ENCODE measurements around the gene ADAMTS2. TPM values are rescaled to one million over a fixed set of nuclear protein-coding genes. Genes with fewer than 3 reads are reported as not detected.

The ADAMTS2 gene
- total RNA-seq, 2 experiments from 2014 or later = not detected

- CTCF ChIA-PET = no interaction called here
- no peaks in the 10 kb centered on the region for H3K27me3 Mint-ChIP-seq
Observed at GRCh38 chr5:179297486-179298180, 47.6 kb downstream of the ADAMTS2 start.

GRCh38 chr5:179297026-179297425 is 48.2 kb downstream of the ADAMTS2 start:
- Histone ChIP-seq H3K36me3 (ENCODE audit: insufficient read depth, low read length) (no peaks in the 10 kb centered on the region), H3K4me1 (ENCODE audit: insufficient read depth, low read length) (no peaks in the 10 kb centered on the region), H3K4me3 (ENCODE audit: low read length) (no peak overlapping the region), H3K9me3 (ENCODE audit: control insufficient read depth in 1 of 2, insufficient read depth in 1 of 2, low read length in 2 of 2) (peaks cover 7 to 36% of the 10 kb centered on the region in 2 experiments), H3K27me3 (ENCODE audit: control insufficient read depth in 1 of 2, insufficient read depth in 2 of 2, low read length in 2 of 2) (peaks cover 0 to 5% of the 10 kb centered on the region in 2 experiments), H3K27ac (ENCODE audit: low read depth in 1 of 2, low read length in 2 of 2) (no peak overlapping the region)
- POLR2A ChIA-PET = no interaction called here
- Mint-ChIP-seq H3K36me3 (ENCODE audit: low read depth) (no peaks in the 10 kb centered on the region), H3K9me3 (no peaks in the 10 kb centered on the region), H3K4me1 (ENCODE audit: low read depth) (no peaks in the 10 kb centered on the region), H3K27ac (no peak overlapping the region), H3K27me3 (no peaks in the 10 kb centered on the region), H3K4me3 (no peak overlapping the region)
- intact Hi-C loops (cut with DNase I, micrococcal nuclease) = no loop called here
- CTCF ChIA-PET = no interaction called here
- ATAC-seq (ENCODE audit: poor library complexity) (no peak), DNase-seq (no peak)
- no peak for TF ChIP-seq CTCF (IDR thresholded peaks at IDR 0.05)

More at GRCh38 chr5:179297486-179298180, 47.6 kb downstream of the ADAMTS2 start:
- Mint-ChIP-seq H3K9me3 (no peaks in the 10 kb centered on the region), H3K4me1 (ENCODE audit: low read depth) (no peaks in the 10 kb centered on the region), H3K27ac (no peak overlapping the region), H3K4me3 (no peak overlapping the region), H3K36me3 (ENCODE audit: low read depth) (no peaks in the 10 kb centered on the region)
- Histone ChIP-seq H3K4me1 (ENCODE audit: insufficient read depth, low read length) (no peaks in the 10 kb centered on the region), H3K27ac (ENCODE audit: low read depth in 1 of 2, low read length in 2 of 2) (no peak overlapping the region), H3K36me3 (ENCODE audit: insufficient read depth, low read length) (no peaks in the 10 kb centered on the region), H3K9me3 (ENCODE audit: control insufficient read depth in 1 of 2, insufficient read depth in 1 of 2, low read length in 2 of 2) (peaks cover 7 to 42% of the 10 kb centered on the region in 2 experiments), H3K4me3 (ENCODE audit: low read length) (no peak overlapping the region), H3K27me3 (ENCODE audit: control insufficient read depth in 1 of 2, insufficient read depth in 2 of 2, low read length in 2 of 2) (peaks cover 0 to 5% of the 10 kb centered on the region in 2 experiments)
- no peak for TF ChIP-seq CTCF (IDR thresholded peaks at IDR 0.05)
- intact Hi-C loops (cut with DNase I, micrococcal nuclease) = no loop called here
- ATAC-seq (ENCODE audit: poor library complexity) (no peak), DNase-seq (no peak)
- POLR2A ChIA-PET = no interaction called here

DNA sequence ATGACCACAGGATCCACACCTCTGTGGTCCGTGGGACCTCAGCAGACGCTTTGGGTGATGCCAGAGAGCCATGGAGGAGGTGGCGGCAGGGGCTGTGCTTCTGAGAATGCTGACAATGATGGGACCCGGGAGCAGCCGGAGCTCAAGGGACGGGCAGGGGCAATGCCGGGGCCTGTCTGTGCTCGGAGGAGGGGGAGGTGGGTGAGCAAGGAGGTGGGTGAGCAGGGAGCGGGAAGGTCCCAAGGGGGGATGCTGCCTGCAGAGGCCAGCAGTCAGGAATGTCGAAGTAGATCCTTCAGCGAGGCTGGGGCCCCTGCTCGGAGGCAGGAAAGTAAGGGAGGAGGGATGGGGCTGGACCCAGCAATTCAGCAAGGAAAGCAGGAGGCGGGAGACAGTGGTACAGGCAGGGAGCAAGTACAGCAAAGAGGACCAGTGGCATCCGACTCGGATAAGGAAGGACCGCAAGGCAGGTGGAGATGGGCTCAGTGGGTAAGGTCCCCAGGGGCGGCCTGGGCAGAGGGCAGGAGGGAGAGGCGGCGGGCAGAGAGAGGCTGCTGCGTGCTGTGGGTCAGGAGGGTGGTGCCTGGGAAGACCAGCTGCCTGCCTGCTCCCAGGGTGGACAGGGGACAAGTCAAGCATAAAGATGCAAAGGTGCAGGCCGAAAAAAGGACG is 49.0 kb downstream of the ADAMTS2 start:
- ATAC-seq (ENCODE audit: poor library complexity) = no peak

More for the DNA sequence above, 49.0 kb downstream of the ADAMTS2 start:
- H3K27me3 ChIP-seq (ENCODE audit: control insufficient read depth in 1 of 2, insufficient read depth in 2 of 2, low read length in 2 of 2) = peaks cover 0 to 5% of the 10 kb centered on the region in 2 experiments
- H3K27ac Mint-ChIP-seq = no peak overlapping the region
- no peaks in the 10 kb centered on the region for H3K4me1 Mint-ChIP-seq (ENCODE audit: low read depth)
- intact Hi-C loops (cut with DNase I, micrococcal nuclease) = no loop called here
- no peak for TF ChIP-seq CTCF (IDR thresholded peaks at IDR 0.05)
- H3K36me3 Mint-ChIP-seq (ENCODE audit: low read depth) = no peaks in the 10 kb centered on the region
- H3K9me3 ChIP-seq (ENCODE audit: control insufficient read depth in 1 of 2, insufficient read depth in 1 of 2, low read length in 2 of 2) = peaks cover 7 to 28% of the 10 kb centered on the region in 2 experiments
- CTCF ChIA-PET = no interaction called here
- H3K27ac ChIP-seq (ENCODE audit: low read depth in 1 of 2, low read length in 2 of 2) = no peak overlapping the region
- H3K4me3 ChIP-seq (ENCODE audit: low read length) = no peak overlapping the region
- no peaks in the 10 kb centered on the region for H3K9me3 Mint-ChIP-seq
- no peaks in the 10 kb centered on the region for H3K27me3 Mint-ChIP-seq
- DNase-seq = no peak
- H3K36me3 ChIP-seq (ENCODE audit: insufficient read depth, low read length) = no peaks in the 10 kb centered on the region
- POLR2A ChIA-PET = no interaction called here
- no peak overlapping the region for H3K4me3 Mint-ChIP-seq
- H3K4me1 ChIP-seq (ENCODE audit: insufficient read depth, low read length) = no peaks in the 10 kb centered on the region
